Tibial nerve (tissue), 4 donors: Measurements from ENCODE around the gene UTY. TPM values are rescaled to one million over a fixed set of nuclear protein-coding genes. Genes with fewer than 3 reads are reported as not detected.
"Not testable (repeated sequence)": the region's sequence is repeated elsewhere in the genome, so short reads cannot be mapped to it uniquely, and the experiment has no call there.

Source experiments
- DNase-seq, 2 donors: peaks; one replicate each; pipeline ENCODE4 v3.0.0-alpha.2; 2019; ENCODE audit warnings: low spot score in 2 of 2
- H3K27ac ChIP-seq, 4 donors: fragments of 200-600 bp; sonication (generic) in 3 of 4; one replicate each; pipeline ENCODE4 v1.5.1; 2017 to 2019; ENCODE audit warnings: mild to moderate bottlenecking in 1 of 4
- H3K27me3 ChIP-seq, 2 donors: fragments of 200-600 bp; sonication (generic) in 1 of 2; one replicate each; pipeline versions ENCODE4 v1.5.1 to v1.6.0; 2017 to 2019
- H3K36me3 ChIP-seq, 3 donors: fragments of 200-600 bp; sonication (generic); one replicate each; pipeline ENCODE4 v1.5.1; 2018 to 2019
- H3K4me1 ChIP-seq, 4 donors: fragments of 200-600 bp; sonication (generic) in 3 of 4; one replicate each; pipeline ENCODE4 v1.5.1; 2017 to 2019
- H3K4me3 ChIP-seq, 4 donors: fragments of 200-600 bp; sonication (generic) in 3 of 4; one replicate each; pipeline ENCODE4 v1.5.1; 2017 to 2019; ENCODE audit warnings: mild to moderate bottlenecking in 1 of 4, moderate library complexity in 1 of 4
- H3K9me3 ChIP-seq, 4 donors: fragments of 200-600 bp; sonication (generic) in 3 of 4; one replicate each; pipeline ENCODE4 v1.5.1; 2017 to 2019
- EP300 ChIP-seq, 2 donors: sonication (generic); formaldehyde crosslinking; IDR thresholded peaks; one replicate each; pipeline ENCODE4 v1.6.1; 2017; ENCODE audit warnings: antibody characterized with exemption in 2 of 2, mild to moderate bottlenecking in 1 of 2
- POLR2A ChIP-seq, 2 donors: fragments of 450-650 bp; IDR thresholded peaks; one replicate each; pipeline ENCODE4 v1.6.1; 2017; ENCODE audit warnings: antibody characterized with exemption in 2 of 2, mild to moderate bottlenecking in 2 of 2, moderate library complexity in 2 of 2
- WGBS, 2 donors: methylation state at CpG; one replicate each; pipeline ENCODE4 v1.1.5; 2018; 5-methylcytosine and 5-hydroxymethylcytosine counted together
- total RNA-seq, 4 donors: library from RNA; depleted of rRNA; stranded (reverse); fragments of >200 nt; gene quantifications; one replicate each; pipeline ENCODE4 v1.1.0, GENCODE V29; 2016
- TF ChIP-seq, protein P1 (sequence below), 5 experiments: fragments of 200-600 bp in 3 of 5; fragments of 450-650 bp in 2 of 5; sonication (generic) in 3 of 5; IDR thresholded peaks; one replicate each; pipeline ENCODE4 v1.5.1; 2016 to 2019; ENCODE audit warnings: antibody characterized with exemption in 5 of 5, mild to moderate bottlenecking in 3 of 5, moderate library complexity in 2 of 5

Gene UTY
- total RNA-seq, 4 donors from 2014 or later = 0.60 to 53.0 (median 52.9) TPM; not detected in 1

DNA sequence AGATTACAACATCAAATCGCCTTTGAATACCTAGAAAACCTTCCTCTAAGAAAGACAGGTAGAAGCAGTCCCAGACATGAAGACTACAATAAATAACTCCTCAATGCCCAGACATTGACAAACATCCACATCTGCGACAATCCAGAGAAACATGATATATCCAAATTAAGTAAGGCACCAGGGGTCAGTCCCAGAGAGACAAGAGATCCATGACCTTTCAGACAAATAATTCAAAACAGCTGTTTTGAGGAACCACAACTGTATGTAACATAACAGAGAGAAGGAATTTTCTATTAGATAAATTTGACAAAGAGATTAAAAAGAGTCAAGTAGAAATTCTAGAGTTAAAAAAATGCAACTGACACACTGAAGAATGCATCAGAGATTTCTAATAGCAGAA, 200.3 kb downstream of the UTY start:
- Histone ChIP-seq H3K4me3 (no peak overlapping the region), H3K27ac (no peak overlapping the region), H3K36me3 (peaks cover 0 to 28% (median 0%) of the 10 kb centered on the region in 3 donors), H3K9me3 (no peaks in the 10 kb centered on the region), H3K4me1 (no peaks in the 10 kb centered on the region), H3K27me3 (no peaks in the 10 kb centered on the region)
- no peak for TF ChIP-seq POLR2A (IDR thresholded peaks at IDR 0.05)
- TF ChIP-seq EP300 (IDR thresholded peaks at IDR 0.05) = no peak
- TF ChIP-seq, protein P1, sequence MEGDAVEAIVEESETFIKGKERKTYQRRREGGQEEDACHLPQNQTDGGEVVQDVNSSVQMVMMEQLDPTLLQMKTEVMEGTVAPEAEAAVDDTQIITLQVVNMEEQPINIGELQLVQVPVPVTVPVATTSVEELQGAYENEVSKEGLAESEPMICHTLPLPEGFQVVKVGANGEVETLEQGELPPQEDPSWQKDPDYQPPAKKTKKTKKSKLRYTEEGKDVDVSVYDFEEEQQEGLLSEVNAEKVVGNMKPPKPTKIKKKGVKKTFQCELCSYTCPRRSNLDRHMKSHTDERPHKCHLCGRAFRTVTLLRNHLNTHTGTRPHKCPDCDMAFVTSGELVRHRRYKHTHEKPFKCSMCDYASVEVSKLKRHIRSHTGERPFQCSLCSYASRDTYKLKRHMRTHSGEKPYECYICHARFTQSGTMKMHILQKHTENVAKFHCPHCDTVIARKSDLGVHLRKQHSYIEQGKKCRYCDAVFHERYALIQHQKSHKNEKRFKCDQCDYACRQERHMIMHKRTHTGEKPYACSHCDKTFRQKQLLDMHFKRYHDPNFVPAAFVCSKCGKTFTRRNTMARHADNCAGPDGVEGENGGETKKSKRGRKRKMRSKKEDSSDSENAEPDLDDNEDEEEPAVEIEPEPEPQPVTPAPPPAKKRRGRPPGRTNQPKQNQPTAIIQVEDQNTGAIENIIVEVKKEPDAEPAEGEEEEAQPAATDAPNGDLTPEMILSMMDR (IDR thresholded peaks at IDR 0.05) = no peak
- no peak for DNase-seq
- WGBS, 2 donors = 76% methylated on average over 2 of the region's 2 CpGs; no CpG with 5 or more reads in 1 of the 2 donors

DNA sequence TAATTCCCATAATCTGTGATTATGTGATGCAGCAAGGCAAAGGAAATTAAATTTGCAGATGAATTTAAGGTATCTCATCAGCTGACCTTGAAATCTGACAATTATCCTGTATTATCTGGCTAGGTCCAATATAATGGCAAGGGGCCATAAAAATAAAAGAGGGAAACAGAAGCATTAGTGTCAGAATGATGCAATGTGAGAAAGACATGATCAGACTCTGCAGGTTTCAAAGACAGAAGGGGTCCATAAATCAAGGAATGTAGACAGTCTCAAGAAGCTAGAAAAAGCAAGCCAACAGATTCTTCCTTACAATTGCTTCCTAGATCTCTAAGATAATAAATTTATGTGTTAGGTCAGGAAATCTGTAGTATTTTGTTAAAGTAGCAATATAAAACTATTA, 208.1 kb downstream of the UTY start:
- DNase-seq = no peak
- no peaks in the 10 kb centered on the region for H3K27me3 ChIP-seq
- H3K4me3 ChIP-seq = no peak overlapping the region
- H3K4me1 ChIP-seq = no peaks in the 10 kb centered on the region
- TF ChIP-seq, protein P1 (IDR thresholded peaks at IDR 0.05) = no peak
- TF ChIP-seq EP300 (IDR thresholded peaks at IDR 0.05) = no peak
- no peak for TF ChIP-seq POLR2A (IDR thresholded peaks at IDR 0.05)
- no peaks in the 10 kb centered on the region for H3K9me3 ChIP-seq
- H3K27ac ChIP-seq = no peak overlapping the region
- peaks cover 0 to 32% (median 0%) of the 10 kb centered on the region in 3 donors for H3K36me3 ChIP-seq

DNA sequence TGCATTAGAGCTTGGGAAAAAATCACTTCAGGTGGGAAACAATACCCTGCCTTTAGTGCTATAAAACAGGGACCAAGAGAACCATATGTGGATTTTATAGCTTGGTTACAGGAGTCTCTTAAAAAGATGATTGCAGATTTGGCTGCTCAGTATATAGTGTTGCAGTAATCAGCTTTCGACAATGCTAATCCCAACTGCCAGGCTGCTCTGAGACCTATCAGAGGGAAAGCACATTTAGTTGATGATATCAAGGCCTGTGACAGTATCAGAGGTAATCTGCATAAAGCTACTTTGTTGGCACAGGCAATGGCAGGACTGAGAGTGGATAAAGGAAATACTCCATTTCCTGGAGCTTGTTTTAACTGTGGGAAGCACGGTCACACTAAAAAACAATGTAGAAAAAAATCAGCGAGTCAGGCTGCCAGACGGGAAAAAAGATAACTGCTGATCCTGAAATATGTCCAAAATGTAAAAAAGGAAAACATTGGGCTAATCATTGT, 225.8 kb downstream of the UTY start:
- H3K36me3 ChIP-seq = peaks cover 0 to 35% (median 0%) of the 10 kb centered on the region in 3 donors
- H3K27me3 ChIP-seq, H3K4me3 ChIP-seq, DNase-seq, H3K9me3 ChIP-seq, H3K4me1 ChIP-seq, H3K27ac ChIP-seq: not testable (repeated sequence)
- WGBS, 2 donors = 63% methylated on average over 4 of the region's 4 CpGs; no CpG with 5 or more reads in 1 of the 2 donors

DNA sequence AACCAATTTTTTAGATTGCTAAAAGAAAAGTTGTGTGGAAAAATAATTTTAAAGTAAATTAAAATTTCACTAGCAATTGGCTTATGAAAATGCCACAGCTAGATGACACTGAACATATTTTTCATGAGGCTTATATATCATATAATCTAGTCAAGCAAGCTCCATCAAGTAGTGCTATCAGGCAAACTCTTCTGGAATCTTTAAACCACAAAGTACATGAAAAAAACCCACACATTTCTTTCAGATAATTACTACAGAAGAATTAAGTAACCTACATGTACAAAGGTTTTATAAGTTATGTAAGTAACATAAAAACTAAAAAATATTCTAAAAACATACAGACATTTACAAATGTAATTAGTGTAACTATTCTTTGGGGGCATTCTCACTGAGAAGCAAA, 229.4 kb downstream of the UTY start:
- Histone ChIP-seq H3K27ac (no peak overlapping the region), H3K4me3 (no peak overlapping the region), H3K9me3 (no peaks in the 10 kb centered on the region), H3K36me3 (peaks cover 0 to 11% (median 0%) of the 10 kb centered on the region in 3 donors), H3K27me3 (no peaks in the 10 kb centered on the region), H3K4me1 (no peaks in the 10 kb centered on the region)
- TF ChIP-seq, protein P1 (IDR thresholded peaks at IDR 0.05) = no peak
- TF ChIP-seq POLR2A (IDR thresholded peaks at IDR 0.05) (no peak), EP300 (IDR thresholded peaks at IDR 0.05) (no peak)
- no peak for DNase-seq

DNA sequence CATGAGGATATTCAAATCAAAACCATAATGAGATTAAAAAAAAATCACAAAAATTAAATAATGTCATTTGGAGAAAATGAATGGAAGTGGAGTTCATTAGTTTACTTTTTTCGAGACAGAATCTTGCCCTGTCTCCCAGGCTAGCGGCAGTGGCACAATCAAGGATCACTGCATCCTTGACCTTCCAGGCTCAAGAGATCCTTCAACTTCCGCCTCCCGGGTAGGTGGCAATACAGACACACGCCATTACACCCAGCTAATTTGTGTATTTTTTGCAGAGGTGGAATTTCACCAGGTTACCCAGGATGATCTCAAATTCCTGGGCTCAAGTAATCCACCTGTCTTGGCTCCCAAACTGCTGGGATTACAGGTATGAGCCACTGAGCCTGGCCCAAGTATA, 236.1 kb downstream of the UTY start:
- no peaks in the 10 kb centered on the region for H3K4me1 ChIP-seq
- DNase-seq = no peak
- no peak overlapping the region for H3K27ac ChIP-seq
- peaks cover 0 to 4% (median 0%) of the 10 kb centered on the region in 3 donors for H3K36me3 ChIP-seq
- 69% methylated on average over 5 of the region's 5 CpGs; no CpG with 5 or more reads in 1 of the 2 donors for WGBS, 2 donors
- TF ChIP-seq, protein P1 (IDR thresholded peaks at IDR 0.05) = no peak
- TF ChIP-seq POLR2A (IDR thresholded peaks at IDR 0.05) = no peak
- TF ChIP-seq EP300 (IDR thresholded peaks at IDR 0.05) = no peak
- no peaks in the 10 kb centered on the region for H3K27me3 ChIP-seq
- H3K4me3 ChIP-seq = no peak overlapping the region
- no peaks in the 10 kb centered on the region for H3K9me3 ChIP-seq

DNA sequence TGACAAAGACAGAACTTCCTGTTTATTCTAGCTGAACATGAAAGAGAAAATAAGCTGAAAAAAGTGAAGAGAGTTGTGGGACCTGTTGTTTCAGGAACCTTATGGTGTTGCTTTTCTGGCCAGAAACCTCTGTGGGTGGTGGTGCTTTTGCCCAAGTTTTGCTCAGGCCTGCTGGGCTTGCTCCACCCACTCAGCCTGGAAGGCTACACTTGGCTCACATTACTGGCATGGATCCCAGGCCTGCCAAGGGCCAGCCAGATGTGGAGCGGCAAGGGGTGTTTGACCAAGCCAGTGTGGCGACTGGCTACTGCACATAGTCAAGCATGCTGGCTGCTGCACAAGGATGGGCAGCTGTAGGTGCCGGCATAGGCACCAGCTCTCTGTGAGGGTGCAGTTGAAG, 245.9 kb downstream of the UTY start:
- H3K27me3 ChIP-seq = no peaks in the 10 kb centered on the region
- TF ChIP-seq, protein P1 (IDR thresholded peaks at IDR 0.05) = no peak
- peak in 1 of 2 donors; percentile 7 for TF ChIP-seq EP300 (IDR thresholded peaks at IDR 0.05)
- TF ChIP-seq POLR2A (IDR thresholded peaks at IDR 0.05) = no peak
- H3K4me1 ChIP-seq = no peaks in the 10 kb centered on the region
- H3K9me3 ChIP-seq = peaks cover 0 to 18% (median 0%) of the 10 kb centered on the region in 4 donors
- H3K27ac ChIP-seq = no peak overlapping the region
- H3K36me3 ChIP-seq = peaks cover 0 to 31% (median 0%) of the 10 kb centered on the region in 3 donors
- WGBS, 2 donors = 80% methylated on average over 1 of the region's 3 CpGs; no CpG with 5 or more reads in 1 of the 2 donors
- H3K4me3 ChIP-seq = no peak overlapping the region
- DNase-seq = peak in 1 of 2 donors; percentile 5
